GM19043 (cell line): ENCODE measurements around the gene LCAT.
A peak's percentile ranks its signal among the peaks of the same experiment; 100 is the strongest.
"Not testable (repeated sequence)": the region's sequence is repeated elsewhere in the genome, so short reads cannot be mapped to it uniquely, and the experiment has no call there.

ENCODE experiments used
- ATAC-seq: cut with Tn5 transposase; IDR thresholded peaks from one replicate; pipeline ENCODE4 v1.9.1; 2021; ENCODE audit warnings: low read depth; ENCODE audit not compliant: unreplicated experiment

LCAT gene, protein sequence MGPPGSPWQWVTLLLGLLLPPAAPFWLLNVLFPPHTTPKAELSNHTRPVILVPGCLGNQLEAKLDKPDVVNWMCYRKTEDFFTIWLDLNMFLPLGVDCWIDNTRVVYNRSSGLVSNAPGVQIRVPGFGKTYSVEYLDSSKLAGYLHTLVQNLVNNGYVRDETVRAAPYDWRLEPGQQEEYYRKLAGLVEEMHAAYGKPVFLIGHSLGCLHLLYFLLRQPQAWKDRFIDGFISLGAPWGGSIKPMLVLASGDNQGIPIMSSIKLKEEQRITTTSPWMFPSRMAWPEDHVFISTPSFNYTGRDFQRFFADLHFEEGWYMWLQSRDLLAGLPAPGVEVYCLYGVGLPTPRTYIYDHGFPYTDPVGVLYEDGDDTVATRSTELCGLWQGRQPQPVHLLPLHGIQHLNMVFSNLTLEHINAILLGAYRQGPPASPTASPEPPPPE

DNA sequence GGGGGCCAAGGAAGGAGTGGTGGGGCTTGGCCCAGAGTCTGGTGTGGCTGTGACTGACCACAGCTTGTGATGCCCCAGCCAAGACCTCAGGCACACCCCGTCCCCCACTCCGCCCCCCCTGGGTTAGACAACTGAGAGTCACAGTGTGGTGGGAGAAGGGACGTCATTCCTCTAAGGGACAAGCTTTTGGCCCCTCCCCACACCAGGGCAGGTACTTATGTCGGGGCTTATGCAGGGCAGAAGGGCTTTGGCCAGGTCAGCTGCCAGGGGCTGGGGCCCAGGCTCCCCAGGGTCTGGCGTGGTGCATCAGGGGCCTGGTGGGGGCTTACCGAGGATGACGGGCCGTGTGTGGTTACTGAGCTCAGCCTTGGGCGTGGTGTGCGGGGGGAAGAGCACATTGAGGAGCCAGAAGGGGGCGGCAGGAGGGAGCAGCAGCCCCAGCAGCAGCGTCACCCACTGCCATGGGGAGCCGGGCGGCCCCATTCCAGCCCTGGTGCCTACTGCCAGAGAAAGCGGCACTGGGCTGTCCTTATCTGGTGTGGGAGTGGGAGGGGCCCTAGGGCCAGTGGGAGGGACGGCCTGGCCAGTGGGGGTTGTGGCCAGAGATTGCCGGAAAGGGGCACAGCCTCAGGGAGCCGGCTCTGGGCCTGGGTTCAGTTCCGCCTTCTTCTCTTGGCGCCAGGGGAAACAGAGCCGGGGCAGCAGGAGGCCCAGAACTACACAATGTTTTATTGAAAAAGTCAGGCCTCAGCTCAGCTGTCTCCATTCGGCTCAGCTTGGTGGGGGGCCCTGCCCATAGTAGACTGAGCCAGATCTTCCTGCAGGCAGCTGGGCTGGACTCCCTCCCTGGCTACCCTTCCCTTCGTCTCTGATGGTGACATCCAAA lies at the start of gene LCAT:
TSS of gene LCAT (minus strand) at position 502 of the 886 bp plus-strand sequence. CDS start at position 483, 19 bp downstream.
- no peak for ATAC-seq

DNA sequence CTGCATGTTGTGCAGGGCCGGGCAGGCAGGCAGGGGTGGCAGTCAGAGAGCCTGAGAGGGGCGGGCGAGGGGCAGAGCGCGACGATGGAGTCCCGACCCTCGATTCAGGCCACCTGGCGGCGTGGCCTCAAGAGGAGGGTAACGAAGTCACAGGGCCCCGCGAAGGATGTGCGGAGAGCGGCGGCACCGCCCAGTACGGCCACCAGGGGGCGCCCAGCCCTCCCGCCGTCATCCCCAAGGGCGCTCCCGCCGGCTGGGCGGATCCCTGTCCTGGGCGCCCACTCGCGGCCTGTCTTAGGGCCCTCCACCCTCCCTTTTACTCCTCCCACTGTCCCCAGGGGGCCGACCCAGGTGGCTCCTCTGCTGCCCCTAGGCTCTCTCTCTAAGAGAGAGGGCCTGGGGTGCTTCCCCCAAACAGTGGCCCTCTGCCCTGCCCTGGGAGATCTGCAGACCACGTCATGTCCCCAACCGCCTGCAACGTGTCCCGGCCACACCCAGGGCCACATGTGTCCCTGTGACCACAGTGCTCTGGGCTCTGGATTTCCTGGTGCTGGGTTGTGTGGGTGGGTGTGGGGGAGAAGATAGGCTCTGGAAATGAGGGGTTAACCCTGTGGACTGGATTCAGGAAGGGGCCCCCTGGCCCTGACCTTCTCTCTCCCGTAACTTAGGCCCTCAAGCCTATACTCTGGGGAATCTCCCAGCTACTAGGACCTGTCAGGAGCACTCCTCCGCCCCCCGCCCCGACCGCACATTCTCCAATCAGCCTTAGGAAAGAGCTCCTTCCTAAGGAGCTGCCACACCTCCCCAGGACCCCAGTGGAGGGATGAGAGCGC lies 49.5 kb upstream of the LCAT start:
- ATAC-seq, result peak; percentile 50

DNA sequence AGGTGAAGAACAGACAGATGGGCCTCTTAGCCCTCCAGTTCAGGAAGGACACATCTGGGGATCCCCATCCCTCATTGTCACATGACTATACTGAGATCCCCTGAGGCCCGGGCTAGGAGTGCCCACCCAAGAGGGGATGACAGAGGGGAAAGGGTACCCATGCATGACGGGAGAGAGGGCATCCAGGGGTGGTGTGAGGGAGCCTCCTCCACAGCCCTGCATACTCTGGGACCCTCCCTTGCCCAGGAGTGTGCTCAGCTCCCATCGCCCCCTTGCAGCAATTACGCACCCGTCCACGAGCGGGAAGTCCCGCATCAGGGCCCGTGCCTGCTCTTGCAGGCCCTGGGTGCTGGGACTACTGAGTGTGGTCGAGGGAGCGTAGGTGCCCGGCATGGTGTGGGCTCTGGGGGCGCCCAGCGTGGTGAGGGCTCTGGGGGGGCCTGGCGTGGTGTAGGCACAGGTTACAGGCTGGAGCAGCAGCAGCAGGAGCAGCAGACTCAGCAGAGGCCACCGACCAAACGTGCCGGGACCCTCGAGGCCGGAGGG lies 48.8 kb upstream of the LCAT start:
- ATAC-seq, result no peak

DNA sequence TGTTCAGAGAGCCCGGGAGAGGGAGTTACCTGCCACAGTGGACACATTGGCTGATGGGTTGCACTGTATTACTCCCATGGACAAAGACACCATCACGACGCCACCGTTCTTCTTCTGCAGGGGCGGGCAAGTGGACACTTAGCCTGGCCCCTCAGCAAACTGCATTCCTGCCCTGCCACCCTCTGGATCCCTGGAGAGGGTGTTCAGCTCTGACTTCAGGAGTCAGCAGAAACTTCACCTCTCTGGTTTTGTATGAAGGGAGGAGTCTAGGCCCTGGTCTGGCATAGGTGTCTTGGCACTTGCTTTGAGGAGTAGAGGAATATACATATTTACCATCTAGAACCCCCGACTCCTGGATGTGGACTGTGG lies 46.1 kb upstream of the LCAT start:
- no peak for ATAC-seq

DNA sequence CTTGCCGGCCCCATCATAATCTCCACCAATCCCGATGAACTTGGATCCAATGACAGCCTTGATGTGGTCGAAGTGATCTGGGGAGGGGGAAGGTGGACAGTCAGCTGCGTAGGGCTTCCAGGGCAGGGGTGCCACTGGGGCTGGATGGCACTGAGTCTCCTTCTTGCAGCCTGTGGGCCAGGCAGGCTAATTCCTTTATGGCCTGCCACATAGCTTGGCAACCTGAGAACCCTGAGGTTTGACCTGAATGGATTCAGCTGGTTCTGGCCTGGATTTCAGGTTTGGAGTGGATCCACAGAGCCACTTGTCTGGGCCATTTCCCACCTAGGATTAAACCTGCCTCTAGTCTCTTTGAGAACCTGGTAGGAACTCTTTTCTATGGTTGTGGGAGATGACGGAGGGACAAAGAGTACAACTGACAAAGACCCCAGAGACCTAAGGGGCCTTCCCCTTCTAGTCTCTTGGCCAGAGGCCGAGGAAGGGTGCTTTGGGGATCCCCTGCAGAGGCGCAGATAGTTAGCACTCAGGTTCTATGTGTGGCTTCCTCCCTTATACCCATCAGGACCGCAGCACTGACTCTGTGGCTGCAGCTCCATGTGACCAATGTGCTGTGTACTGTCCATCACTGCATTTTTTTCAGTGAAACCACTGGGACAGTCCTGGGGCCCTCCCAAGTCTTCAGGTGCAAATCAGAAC lies 45.5 kb upstream of the LCAT start:
- no peak for ATAC-seq

DNA sequence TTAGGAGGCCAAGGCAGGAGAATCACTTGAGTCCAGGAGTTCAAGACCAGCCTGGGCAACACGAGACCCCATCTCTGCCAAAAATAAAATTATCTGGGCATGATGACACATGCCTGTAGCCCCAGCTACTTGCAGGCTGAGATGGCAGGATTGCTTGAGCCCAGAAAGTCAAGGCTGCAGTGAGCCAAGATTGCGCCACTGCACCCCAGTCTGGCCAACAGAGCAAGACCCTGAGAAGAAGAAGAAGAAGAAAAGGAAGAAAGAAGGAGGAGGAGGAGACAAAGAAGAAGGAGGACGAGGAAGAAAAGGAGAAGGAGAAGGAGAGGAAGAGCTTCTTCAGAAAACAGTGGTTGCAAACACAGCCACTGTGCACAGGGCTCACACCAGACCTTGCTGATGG lies 44.8 kb upstream of the LCAT start:
- no peak for ATAC-seq

DNA sequence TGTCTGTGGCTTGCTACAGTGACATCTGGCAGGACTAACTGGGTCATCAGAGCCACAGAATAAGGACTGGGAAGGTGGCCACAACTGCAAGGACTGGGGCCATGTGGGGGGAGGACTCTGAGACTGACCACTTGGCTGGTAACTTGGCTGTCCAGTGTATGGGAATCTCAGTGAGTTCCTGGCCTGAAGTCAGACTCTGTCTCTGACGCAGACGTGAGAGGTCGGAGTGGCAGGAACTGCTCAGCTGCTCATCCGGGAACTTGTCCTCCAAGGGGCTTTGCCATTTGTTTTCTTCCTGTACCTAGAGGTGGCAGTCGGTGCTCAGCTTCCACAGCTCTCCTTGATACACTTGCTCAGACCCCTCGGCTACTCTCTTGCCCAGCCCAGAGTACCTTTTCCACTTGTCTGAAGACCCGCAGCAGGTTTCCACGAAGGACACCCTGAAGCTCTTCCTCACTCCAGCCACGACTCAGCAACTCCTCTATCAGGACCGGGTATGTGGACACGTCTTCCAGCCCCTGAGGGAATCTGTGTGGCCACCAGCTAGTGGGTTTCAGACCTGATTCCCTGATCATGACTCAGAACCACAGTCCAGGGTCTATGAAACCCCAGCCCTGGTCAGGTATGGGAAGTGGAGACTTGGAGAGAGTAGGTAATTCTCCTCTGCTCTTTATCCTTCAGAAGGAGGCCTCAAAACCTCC lies 43.7 kb upstream of the LCAT start:
- no peak for ATAC-seq

DNA sequence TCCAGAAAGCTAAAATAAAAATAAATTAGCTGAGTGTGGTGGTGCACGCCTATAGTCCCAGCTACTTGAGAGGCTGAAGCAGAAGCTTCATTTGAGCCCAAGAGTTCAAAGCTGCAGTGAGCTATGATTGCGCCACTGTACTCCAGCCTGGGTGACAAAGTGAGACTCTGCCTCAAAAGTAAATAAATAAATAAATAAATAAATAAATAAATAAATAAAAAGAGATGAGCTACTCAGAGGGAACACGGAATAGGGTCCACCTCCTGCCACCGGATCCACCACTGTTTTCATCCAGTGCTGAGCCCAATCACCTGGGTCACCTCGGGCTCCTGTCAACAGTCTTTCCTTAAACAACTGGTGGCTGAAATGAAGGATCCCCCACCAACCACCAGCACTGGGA lies 43.0 kb upstream of the LCAT start:
- ATAC-seq, result no peak

DNA sequence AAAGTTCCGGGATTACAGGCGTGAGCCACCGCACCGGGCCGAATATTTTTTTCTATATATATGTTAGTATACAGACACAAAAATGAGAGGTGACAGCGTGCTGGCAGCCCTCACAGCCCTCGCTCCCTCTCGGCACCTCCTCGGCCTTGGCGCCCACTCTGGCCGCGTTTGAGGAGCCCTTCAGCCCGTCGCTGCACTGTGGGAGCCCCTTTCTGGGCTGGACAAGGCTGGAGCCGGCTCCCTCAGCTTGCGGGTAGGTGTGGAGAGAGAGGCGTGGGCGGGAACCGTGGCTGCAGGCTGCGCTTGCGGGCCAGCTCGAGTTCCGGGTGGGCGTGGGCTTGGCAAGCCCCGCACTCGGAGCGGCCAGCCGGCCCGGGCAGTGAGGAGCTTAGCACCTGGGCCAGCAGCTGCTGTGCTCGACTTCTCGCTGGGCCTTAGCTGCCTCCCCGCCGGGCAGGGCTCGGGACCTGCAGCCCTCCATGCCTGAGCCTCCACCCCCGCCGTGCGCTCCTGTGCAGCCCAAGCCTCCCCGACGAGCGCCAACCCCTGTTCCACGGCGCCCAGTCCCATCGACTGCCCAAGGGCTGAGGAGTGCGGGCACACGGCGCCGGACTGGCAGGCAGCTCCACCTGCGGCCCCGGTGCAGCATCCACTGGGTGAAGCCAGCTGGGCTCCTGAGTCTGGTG lies 38.2 kb upstream of the LCAT start:
- ATAC-seq, result no peak

DNA sequence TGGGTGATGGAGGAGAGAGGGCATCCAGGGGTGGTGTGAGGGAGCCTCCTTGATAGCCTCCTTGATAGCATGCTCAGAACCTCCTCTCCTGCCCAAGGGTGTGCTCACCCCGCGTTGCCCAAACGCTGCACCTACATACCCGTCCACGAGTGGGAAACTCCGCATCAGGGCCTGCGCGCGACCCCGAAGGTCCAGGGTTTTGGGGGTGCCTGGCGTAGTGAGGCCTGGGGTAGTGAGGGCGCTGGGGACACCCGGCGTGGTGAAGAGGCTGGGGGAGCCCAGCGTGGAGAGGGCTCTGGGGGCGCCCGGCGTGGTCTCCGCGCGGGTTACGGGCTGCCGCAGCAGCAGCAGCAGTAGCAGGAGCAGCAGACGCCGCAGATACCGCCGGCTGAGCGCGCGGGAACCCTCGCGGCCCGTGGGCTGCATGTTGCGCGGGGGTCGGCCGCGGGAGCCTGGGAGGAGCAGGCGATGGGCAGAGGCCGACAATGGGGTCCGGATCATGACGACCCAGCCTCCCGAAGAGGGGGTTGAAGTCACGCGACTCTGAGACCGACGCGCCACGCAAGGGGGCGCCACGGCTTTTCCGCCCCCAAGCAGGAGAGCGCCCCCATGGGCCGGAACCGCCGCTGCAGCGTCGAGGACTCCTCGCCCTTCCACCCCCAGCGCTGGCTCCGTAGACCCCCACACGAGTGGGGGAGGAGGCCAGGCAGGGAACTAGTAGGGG lies 36.2 kb upstream of the LCAT start, which contains the start of gene DPEP3:
TSS of gene DPEP3 (minus strand) at position 545 of the 724 bp plus-strand sequence. CDS start at position 426, 119 bp downstream.
- ATAC-seq, result no peak

DNA sequence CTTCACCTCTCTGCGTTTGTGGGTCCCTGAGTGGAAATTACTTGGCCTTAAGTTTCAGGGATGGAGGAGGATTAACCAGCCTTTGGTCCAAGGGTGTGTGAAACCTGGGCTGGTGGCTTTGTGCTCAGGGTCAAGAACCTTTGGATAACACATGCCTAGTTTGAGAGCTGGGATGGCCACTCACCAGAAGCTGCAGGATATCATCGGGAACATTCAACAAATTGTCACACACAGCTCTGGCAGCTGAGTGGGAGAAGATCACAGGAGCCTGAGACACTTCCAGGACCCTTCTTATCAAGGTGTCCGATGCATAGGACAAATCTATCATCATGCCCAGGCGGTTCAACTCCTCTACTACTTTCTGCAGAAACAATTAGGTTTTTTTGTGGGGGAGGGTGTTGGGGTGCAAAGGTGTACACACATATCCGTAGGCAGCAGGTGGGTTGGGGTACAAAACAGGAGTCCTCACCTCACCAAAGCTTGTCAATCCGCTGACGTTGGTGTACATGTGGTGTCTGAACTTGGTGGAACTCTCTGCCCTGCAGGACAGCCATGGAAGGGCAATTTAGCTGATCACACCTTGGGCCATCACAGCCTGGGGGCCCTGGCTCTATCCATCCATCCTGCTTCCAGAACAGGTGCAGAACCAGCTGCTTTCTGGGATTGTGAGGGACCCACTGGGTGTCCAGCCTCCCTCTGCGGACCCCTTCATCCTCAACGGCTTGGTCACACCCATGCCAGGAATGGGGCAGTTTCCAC lies 33.7 kb upstream of the LCAT start:
- ATAC-seq, result no peak

DNA sequence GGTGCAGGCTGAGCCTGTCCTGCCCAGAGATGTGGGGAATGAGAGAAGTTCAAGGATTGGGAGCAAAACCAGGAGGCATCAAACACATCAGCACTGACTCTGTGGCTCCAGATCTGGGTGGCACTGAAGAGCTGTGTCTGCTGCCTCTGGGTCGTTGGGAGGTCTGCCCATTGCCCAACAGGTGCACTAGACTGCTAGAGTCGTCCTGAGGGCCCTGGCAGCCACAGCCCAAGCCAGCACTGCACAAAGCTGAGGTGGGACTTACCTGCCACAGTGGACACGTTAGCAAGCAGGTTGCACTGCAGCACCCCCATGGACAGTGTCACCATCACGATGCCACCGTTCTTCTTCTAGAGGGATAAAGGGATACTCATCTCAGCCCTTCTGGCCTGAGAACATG lies 33.1 kb upstream of the LCAT start:
- ATAC-seq, result no peak

DNA sequence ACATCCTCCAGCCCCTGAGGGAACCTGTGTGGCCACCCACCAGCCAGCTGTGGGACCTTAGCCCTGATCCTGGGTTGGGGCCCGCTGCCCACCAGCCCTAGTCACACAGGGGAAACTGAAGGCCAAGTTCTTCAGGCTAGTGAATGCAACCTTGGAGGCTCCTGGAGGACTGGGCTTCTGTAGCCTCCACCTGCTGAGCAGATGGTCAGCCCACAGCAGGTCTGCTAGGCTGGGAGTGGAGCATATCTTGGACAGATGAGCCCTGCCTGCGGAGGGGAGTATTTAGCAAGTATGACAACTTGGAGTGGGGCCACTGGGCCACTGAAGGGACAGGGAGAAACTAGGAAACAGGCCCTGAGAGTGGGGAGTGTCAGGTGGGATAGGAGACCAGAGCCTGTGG lies 32.3 kb upstream of the LCAT start:
- no peak for ATAC-seq

DNA sequence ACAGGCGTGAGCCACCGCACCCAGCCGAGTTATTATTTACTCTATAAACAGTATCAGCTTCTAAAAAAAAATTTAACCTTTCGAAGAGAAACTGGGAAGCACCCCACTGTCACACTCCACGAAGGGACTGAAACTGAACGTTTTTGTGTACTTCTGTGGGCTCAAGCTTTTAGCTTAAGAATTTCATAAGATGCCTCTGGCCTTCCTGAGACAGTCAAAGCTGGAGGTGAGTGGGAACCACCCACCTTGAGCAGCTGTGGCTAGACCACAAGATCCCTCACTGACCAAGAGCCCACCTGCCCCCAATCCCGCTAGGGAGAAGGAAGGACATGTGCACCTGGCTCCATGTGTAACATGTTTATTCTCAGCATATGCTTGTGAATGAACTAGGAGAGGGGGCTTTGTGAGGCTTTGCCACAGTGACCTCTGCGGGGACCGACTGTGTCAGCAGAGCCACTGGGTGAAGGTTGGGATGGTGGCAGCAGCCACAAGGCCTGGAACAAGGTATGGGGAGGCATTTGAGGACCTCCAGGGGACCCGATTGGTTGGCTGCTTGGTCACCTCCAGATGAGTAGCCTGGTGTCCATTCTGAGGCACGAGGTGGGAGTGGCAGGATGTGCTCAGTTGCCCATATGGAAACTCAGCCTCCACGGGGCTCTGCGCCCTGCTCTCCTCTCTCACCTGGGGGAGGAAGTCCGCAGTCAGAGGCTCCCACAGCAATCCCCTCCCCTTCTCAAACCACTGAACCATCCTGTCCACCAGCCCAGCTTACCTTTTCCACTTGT lies 31.6 kb upstream of the LCAT start:
- ATAC-seq, result no peak

DNA sequence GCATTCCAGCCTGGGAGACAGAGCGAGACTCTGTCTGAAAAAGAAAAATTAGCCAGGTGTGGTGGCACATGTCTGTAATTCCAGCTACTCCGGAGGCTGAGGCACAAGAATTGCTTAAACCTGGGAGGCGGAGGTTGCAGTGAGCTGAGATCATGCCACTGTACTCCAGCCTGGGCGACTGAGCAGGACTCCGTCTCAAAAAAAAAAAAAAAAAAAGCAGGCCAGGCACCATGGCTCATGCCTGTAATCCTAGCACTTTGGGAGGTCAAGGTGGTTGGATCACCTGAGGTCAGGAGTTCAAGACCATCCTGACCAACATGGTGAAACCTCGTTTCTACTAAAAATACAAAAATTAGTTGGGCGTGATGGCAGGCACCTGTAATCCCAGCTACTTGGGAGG lies 28.4 kb upstream of the LCAT start:
- not testable (repeated sequence) for ATAC-seq

DNA sequence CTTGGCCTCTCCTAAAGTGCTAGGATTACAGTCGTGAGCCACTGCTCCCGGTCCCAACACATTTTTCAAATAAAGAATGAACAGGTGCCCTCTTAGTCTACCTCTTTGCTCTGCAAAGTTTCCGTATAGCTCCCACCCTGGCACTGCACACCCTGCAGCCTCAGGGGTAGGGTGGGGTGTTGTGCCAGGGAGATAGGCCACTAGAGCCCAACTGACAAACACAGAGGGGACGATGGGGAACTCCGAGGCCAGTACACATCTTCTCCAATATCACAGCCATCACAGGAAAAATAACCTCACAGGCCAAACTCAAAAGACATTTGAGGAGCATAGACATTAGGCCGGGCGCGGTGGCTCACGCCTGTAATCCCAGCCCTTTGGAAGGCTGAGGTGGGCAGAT lies 27.2 kb upstream of the LCAT start:
- no peak for ATAC-seq
